WI38 (cell line): Measurements from ENCODE around the gene CFAP43.

Source experiments
- H3K4me3 ChIP-seq: 2 replicates; pipeline ENCODE4 v1.5.1; 2011; ENCODE audit warnings: low read depth, mild to moderate bottlenecking, control low read depth, low read length
- TF ChIP-seq, protein P1 (sequence below): IDR thresholded peaks from 2 replicates; pipeline ENCODE4 v1.5.1; 2012; ENCODE audit warnings: low read depth, mild to moderate bottlenecking, control low read depth, low read length

CFAP43 gene

DNA sequence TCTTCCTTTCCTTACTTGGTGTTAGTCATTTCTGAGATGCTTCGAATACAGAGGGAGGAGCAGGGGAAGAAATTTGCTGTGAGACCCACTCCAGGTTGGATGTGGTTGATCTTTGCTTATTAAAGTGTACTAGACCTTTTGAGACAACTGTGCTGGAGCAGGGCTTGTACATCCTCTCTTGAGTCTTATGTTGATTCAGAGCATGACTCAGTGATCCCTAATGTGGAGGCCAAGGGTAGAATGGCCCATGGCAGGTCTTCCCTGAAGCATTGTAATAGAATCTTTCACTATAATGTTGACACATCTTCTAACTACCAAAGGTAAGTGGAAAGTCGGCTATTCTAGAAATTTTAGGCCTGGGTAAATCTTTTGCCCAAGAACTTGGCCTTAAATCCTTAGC lies 127.2 kb downstream of the CFAP43 start:
- TF ChIP-seq, protein P1, sequence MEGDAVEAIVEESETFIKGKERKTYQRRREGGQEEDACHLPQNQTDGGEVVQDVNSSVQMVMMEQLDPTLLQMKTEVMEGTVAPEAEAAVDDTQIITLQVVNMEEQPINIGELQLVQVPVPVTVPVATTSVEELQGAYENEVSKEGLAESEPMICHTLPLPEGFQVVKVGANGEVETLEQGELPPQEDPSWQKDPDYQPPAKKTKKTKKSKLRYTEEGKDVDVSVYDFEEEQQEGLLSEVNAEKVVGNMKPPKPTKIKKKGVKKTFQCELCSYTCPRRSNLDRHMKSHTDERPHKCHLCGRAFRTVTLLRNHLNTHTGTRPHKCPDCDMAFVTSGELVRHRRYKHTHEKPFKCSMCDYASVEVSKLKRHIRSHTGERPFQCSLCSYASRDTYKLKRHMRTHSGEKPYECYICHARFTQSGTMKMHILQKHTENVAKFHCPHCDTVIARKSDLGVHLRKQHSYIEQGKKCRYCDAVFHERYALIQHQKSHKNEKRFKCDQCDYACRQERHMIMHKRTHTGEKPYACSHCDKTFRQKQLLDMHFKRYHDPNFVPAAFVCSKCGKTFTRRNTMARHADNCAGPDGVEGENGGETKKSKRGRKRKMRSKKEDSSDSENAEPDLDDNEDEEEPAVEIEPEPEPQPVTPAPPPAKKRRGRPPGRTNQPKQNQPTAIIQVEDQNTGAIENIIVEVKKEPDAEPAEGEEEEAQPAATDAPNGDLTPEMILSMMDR: no peak
- H3K4me3 ChIP-seq: no peak overlapping the region

DNA sequence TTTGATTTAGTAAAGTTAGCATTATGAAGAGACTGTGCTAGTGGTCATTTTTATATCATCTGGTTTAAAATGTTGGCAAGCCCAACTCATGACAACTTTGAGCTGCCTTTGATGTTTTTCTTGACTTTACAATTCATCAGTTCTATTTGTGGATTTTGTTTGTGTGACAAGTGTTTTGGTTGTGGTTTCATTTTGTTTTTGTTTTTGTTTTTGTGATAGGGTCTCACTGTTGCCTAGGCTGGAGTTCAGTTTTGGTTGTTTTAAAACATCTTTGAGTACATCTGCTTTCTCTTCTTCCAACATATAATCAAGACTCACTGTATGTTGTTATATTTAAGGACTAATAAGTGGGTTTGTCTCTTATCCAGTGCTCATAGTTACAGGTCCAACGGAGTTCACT lies 127.7 kb downstream of the CFAP43 start:
- TF ChIP-seq, protein P1: no peak
- H3K4me3 ChIP-seq: no peak overlapping the region

DNA sequence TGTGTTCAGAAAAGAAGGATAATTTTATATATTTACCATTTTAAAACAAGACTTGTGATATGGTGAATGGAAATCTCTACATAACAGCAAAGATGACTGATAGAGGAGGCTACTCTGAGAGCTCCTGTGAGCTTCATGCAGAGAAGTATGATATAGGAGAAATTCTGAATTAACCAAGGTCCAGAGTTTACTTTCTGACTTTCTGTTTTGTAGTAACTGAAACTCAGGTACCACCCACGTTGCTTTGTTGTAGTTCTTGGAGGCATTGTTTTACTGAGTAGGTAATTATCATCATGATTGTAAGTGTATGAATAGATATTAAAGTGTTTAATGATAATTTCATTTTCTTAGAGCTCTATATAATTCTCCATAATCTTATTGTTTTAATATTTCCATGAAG lies 128.2 kb downstream of the CFAP43 start:
- TF ChIP-seq, protein P1: no peak
- H3K4me3 ChIP-seq: no peak overlapping the region

DNA sequence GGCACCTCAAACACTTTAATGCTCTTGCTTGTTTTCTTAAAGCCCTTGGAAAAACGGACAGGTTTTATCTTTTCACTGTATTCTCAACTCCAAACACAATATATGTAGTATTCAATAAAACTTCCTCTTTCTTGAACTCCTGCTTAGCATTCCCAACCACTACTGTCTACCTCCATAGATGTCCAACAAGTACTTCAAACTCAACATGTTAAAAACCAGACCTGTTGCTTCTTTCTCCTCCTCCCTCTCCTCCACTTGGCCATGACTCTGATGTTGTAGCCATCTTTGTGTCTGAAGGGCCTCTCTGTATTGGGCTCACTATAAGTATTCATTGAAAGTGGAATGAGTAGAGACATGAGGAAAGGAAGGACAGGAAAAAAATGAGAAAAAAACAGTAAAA lies 130.3 kb downstream of the CFAP43 start:
- TF ChIP-seq, protein P1: no peak
- H3K4me3 ChIP-seq: no peak overlapping the region

DNA sequence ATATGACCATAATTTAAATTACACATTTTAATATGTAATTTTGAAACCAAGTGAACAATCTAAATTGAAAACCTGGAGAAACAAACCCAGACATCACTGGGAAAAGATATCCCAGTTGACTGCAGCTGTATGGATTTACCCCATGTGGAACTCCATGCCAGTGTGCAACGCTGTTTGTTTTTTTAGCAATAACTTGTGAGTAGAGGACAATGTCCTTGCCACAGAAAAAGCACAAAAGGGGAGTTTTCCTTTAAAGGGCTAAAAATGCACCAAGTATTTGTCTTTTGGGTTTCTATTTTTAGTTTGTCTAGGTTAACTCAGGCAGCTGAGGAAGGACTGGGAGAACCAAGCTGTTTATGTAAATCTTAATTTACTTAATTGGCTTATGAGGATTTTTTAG lies 131.4 kb downstream of the CFAP43 start:
- no peak overlapping the region for H3K4me3 ChIP-seq
- TF ChIP-seq, protein P1: no peak

DNA sequence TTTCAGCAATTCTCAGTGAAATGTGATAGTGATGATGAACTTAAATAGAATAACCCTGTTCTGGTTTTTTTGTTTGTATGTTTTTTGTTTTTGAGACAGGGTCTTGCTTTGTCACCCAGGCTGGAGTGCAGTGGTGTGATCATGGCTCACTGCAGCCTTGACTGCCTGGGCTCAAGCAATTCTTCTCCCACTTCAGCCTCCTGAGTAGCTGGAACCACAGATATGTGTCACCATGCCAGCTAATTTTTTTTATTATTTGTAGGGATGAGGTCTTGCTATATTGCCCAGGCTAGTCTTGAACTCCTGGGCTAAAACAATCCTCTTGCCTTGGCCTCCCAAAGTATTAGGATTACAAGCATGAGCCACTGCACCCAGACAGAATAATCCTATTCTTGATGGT lies 132.2 kb downstream of the CFAP43 start:
- TF ChIP-seq, protein P1: no peak

DNA sequence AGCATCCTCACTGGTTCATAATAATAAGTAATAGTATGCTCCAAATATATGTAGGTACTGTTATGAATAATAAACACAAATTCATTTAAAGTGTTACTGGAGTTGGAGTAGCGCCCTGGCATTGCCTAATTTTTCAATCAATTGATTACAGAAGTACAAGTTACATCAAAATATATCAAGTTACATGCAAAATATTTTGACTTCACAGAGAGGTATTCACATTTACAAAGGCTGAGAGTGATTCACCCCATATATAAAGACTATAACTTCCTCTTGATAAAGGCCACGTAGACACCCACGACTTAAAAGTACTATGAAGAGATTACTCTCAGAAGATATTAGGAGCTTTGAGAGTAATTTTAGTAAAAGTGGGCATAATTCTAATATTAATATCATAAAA lies 132.9 kb downstream of the CFAP43 start:
- TF ChIP-seq, protein P1: no peak
- no peak overlapping the region for H3K4me3 ChIP-seq

More for the DNA sequence above, 132.2 kb downstream of the CFAP43 start:
- no peak overlapping the region for H3K4me3 ChIP-seq
